Spleen (tissue), 7 donors: ENCODE measurements around the gene AOC2.

Experiments
- CTCF ChIP-seq, 11 experiments: fragments of 200-600 bp in 7 of 11; fragments of 450-650 bp in 4 of 11; sonication (generic) in 4 of 11; IDR thresholded peaks in 8 of 11; conservative IDR thresholded peaks in 3 of 11; 1 replicate in 7 of 11; 2 replicates in 4 of 11; pipeline versions ENCODE4 v1.4.0 to v1.8.0; 2016 to 2021; ENCODE audit warnings: antibody characterized with exemption in 11 of 11, inconsistent platforms in 4 of 11, mild to moderate bottlenecking in 1 of 11
- POLR2A ChIP-seq, 3 donors: fragments of 450-650 bp; IDR thresholded peaks; one replicate each; pipeline ENCODE4 v1.5.1; 2017; ENCODE audit warnings: antibody characterized with exemption in 3 of 3, mild to moderate bottlenecking in 1 of 3
- donor health status: DM: no; HTN: no; CAD: no; lungs with moderate emphysema.
- donor health status: DM: no; HTN: no; CAD: no.
- donor health status: DM: no; HTN: no; CAD: no.

- TF ChIP-seq POLR2A (IDR thresholded peaks at IDR 0.05) (no peak), CTCF (IDR thresholded peaks at IDR 0.05 in 8 of 11, conservative IDR thresholded peaks at IDR 0.05 in 3 of 11) (no peak)
Observed at GRCh38 chr17:42804918-42805367, 39.4 kb upstream of the AOC2 start.
